ENCODE results near the gene SLC12A8. TPM values are rescaled to one million over a fixed set of nuclear protein-coding genes. Genes with fewer than 3 reads are reported as not detected.

SLC12A8 gene
- total and polyA plus RNA-seq, 2 donors (not counting 1 experiment from before 2014, with no cell fraction given): 0.57 to 1.1 TPM

DNA sequence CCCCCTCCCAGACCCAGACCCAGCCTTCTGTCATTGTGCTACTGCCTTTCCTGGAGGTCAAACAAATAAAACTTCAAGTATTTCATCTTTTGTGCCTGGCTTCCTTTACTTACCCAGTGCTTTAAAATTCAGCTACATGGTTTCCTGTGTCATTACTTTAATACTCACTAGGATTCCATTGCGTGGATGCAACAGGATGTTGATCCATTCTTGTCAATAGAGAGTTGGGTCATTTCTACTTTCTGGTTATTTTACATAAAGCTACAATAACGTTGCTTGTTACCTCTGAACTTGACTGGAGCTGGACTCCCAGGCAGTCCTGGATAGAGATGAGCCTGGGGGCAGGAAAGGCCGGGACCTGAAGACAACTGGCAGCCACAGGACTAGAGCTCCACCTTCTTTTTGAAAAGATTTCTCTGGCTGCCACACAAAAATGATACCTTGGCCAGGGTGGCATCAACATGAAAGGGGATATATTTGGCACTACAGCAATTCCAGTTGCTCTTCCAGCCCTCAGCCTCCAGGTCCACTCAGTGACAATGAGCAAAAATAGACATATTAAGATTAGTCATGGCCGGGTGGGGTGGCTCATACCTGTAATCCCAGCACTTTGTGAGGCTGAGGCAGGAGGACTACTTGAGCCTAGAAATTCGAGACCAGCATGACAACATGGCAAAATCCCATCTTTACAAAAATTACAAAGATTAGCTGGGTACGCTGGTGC lies 133.4 kb downstream of the SLC12A8 start:
- CTCF ChIA-PET: no interaction called here
- POLR2A ChIA-PET: no interaction called here
- H3K27me3 Mint-ChIP-seq: no peaks in the 10 kb centered on the region
- H3K9me3 Mint-ChIP-seq (ENCODE audit: insufficient read depth): no peaks in the 10 kb centered on the region
- 100% methylated on average over 2 of the region's 6 CpGs for WGBS (ENCODE audit: insufficient coverage)
- Histone ChIP-seq H2AFZ (ENCODE audit: insufficient read depth, low read depth, low read length, poor library complexity, severe bottlenecking) (no peak overlapping the region), H3K27ac (ENCODE audit: low read length in 2 of 2) (no peak overlapping the region), H3K79me2 (ENCODE audit: control insufficient read depth, insufficient read depth, low read length) (no peaks in the 10 kb centered on the region), H3K4me1 (ENCODE audit: control insufficient read depth in 2 of 2, insufficient read depth in 2 of 2, low read length in 2 of 2) (peaks cover 6 to 10% of the 10 kb centered on the region in 2 donors), H3K4me2 (replicated peaks; ENCODE audit: low read depth, low read length, poor library complexity, severe bottlenecking) (no peak overlapping the region), H3K27me3 (replicated peaks in 1 of 4; ENCODE audit: control extremely low read depth in 1 of 4, control insufficient read depth in 3 of 4, insufficient read depth in 4 of 4, low read length in 3 of 4) (no peaks in the 10 kb centered on the region), H3K9me3 (ENCODE audit: control extremely low read depth in 1 of 3, control insufficient read depth in 2 of 3, insufficient read depth in 1 of 3, low read length in 2 of 3) (no peaks in the 10 kb centered on the region), H3K9ac (ENCODE audit: low read length) (no peak overlapping the region), H3K4me3 (ENCODE audit: control extremely low read depth in 1 of 5, extremely low read depth in 1 of 5, insufficient read depth in 1 of 5, low read depth in 2 of 5, low read length in 4 of 5) (no peak overlapping the region), H3K36me3 (replicated peaks in 1 of 2; ENCODE audit: control extremely low read depth in 1 of 2, control insufficient read depth in 1 of 2, extremely low read depth in 1 of 2, insufficient read depth in 2 of 2, low read length in 1 of 2) (no peaks in the 10 kb centered on the region), H4K20me1 (ENCODE audit: control insufficient read depth, insufficient read depth, low read length, poor library complexity, severe bottlenecking) (no peaks in the 10 kb centered on the region)
- H3K4me1 Mint-ChIP-seq: peaks cover 13% of the 10 kb centered on the region
- no peak overlapping the region for H3K27ac Mint-ChIP-seq
- ATAC-seq (ENCODE audit: low read depth): no peak
- intact Hi-C loops (cut with micrococcal nuclease): no loop called here
- DNase-seq: no peak
- no peak overlapping the region for H3K4me3 Mint-ChIP-seq
- TF ChIP-seq, protein P1, sequence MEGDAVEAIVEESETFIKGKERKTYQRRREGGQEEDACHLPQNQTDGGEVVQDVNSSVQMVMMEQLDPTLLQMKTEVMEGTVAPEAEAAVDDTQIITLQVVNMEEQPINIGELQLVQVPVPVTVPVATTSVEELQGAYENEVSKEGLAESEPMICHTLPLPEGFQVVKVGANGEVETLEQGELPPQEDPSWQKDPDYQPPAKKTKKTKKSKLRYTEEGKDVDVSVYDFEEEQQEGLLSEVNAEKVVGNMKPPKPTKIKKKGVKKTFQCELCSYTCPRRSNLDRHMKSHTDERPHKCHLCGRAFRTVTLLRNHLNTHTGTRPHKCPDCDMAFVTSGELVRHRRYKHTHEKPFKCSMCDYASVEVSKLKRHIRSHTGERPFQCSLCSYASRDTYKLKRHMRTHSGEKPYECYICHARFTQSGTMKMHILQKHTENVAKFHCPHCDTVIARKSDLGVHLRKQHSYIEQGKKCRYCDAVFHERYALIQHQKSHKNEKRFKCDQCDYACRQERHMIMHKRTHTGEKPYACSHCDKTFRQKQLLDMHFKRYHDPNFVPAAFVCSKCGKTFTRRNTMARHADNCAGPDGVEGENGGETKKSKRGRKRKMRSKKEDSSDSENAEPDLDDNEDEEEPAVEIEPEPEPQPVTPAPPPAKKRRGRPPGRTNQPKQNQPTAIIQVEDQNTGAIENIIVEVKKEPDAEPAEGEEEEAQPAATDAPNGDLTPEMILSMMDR (IDR thresholded peaks at IDR 0.05): no peak
- TF ChIP-seq EZH2 (IDR thresholded peaks at IDR 0.05; ENCODE audit: borderline replicate concordance, insufficient read depth, low read depth, low read length, poor library complexity, severe bottlenecking): no peak

DNA sequence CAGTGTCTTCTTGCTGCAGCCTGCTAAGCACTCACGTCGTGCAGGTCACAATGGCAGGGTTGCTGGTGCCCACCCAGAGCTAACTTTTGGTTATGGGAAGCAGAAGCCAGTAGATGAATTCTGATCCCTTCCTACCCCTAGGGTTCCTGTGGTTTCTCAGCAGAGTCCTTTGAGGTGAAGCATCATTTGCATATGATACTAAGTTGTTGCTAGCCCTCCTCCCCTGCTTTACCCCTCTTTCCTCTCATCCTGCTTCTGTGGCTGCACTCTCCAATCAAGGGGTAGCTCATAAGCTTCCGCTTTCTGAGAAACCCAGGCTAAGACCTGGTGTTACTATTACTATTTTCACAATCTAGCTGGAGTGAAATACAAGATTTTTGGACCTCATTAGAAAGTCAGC lies 134.7 kb downstream of the SLC12A8 start:
- CTCF ChIA-PET: no interaction called here
- H3K9me3 Mint-ChIP-seq (ENCODE audit: insufficient read depth): no peaks in the 10 kb centered on the region
- peaks cover 13% of the 10 kb centered on the region for H3K4me1 Mint-ChIP-seq
- POLR2A ChIA-PET: no interaction called here
- H3K4me2 ChIP-seq (replicated peaks; ENCODE audit: low read depth, low read length, poor library complexity, severe bottlenecking): no peak overlapping the region
- H3K27ac ChIP-seq (ENCODE audit: low read length in 2 of 2): no peak overlapping the region
- peaks cover 6 to 10% of the 10 kb centered on the region in 2 donors for H3K4me1 ChIP-seq (ENCODE audit: control insufficient read depth in 2 of 2, insufficient read depth in 2 of 2, low read length in 2 of 2)
- no peak overlapping the region for H3K27ac Mint-ChIP-seq
- no peak overlapping the region for H3K4me3 Mint-ChIP-seq
- H3K9me3 ChIP-seq (ENCODE audit: control extremely low read depth in 1 of 3, control insufficient read depth in 2 of 3, insufficient read depth in 1 of 3, low read length in 2 of 3): no peaks in the 10 kb centered on the region
- no peaks in the 10 kb centered on the region for H3K36me3 ChIP-seq (replicated peaks in 1 of 2; ENCODE audit: control extremely low read depth in 1 of 2, control insufficient read depth in 1 of 2, extremely low read depth in 1 of 2, insufficient read depth in 2 of 2, low read length in 1 of 2)
- WGBS (ENCODE audit: insufficient coverage): 100% methylated on average over 2 of the region's 3 CpGs
- TF ChIP-seq, protein P1 (IDR thresholded peaks at IDR 0.05): no peak
- no peak for TF ChIP-seq EZH2 (IDR thresholded peaks at IDR 0.05; ENCODE audit: borderline replicate concordance, insufficient read depth, low read depth, low read length, poor library complexity, severe bottlenecking)
- no peak overlapping the region for H2AFZ ChIP-seq (ENCODE audit: insufficient read depth, low read depth, low read length, poor library complexity, severe bottlenecking)
- no peak overlapping the region for H3K9ac ChIP-seq (ENCODE audit: low read length)
- intact Hi-C loops (cut with micrococcal nuclease): no loop called here
- ATAC-seq (ENCODE audit: low read depth) (no peak), DNase-seq (no peak)
- no peaks in the 10 kb centered on the region for H3K27me3 ChIP-seq (replicated peaks in 1 of 4; ENCODE audit: control extremely low read depth in 1 of 4, control insufficient read depth in 3 of 4, insufficient read depth in 4 of 4, low read length in 3 of 4)
- H3K4me3 ChIP-seq (ENCODE audit: control extremely low read depth in 1 of 5, extremely low read depth in 1 of 5, insufficient read depth in 1 of 5, low read depth in 2 of 5, low read length in 4 of 5): no peak overlapping the region
- H4K20me1 ChIP-seq (ENCODE audit: control insufficient read depth, insufficient read depth, low read length, poor library complexity, severe bottlenecking): no peaks in the 10 kb centered on the region
- H3K27me3 Mint-ChIP-seq: no peaks in the 10 kb centered on the region
- no peaks in the 10 kb centered on the region for H3K79me2 ChIP-seq (ENCODE audit: control insufficient read depth, insufficient read depth, low read length)

All from B cell (primary cell).